Large intestine (tissue), 3 donors: ENCODE data around the gene PPOX. TPM values are rescaled to one million over a fixed set of nuclear protein-coding genes. Genes with fewer than 3 reads are reported as not detected.

Experiments used
- DNase-seq, 2 donors: peaks; one replicate each; pipeline versions ENCODE4 v3.0.0 to v3.0.0-alpha.2; 2013
- H3K27ac ChIP-seq: one replicate; pipeline ENCODE4 v1.5.1; 2013; ENCODE audit warnings: low read length
- H3K27me3 ChIP-seq: 2 replicates; pipeline ENCODE4 v1.6.1; 2013; ENCODE audit warnings: low read length; ENCODE audit not compliant: control insufficient read depth, insufficient read depth
- H3K36me3 ChIP-seq: 2 replicates; pipeline ENCODE4 v1.6.1; 2013; ENCODE audit warnings: low read length; ENCODE audit not compliant: control insufficient read depth, insufficient read depth
- H3K4me1 ChIP-seq: one replicate; pipeline ENCODE4 v1.6.1; 2013; ENCODE audit warnings: low read length; ENCODE audit not compliant: control insufficient read depth, insufficient read depth
- H3K4me3 ChIP-seq: one replicate; pipeline ENCODE4 v1.5.1; 2013; ENCODE audit warnings: low read length
- H3K9me3 ChIP-seq: one replicate; pipeline ENCODE4 v1.6.1; 2013; ENCODE audit warnings: mild to moderate bottlenecking, low read depth, low read length, moderate library complexity; ENCODE audit not compliant: control insufficient read depth
- WGBS: methylation state at CpG from one replicate; pipeline ENCODE4 v1.1.5; 2013; ENCODE audit warnings: low lambda C conversion rate; ENCODE audit not compliant: insufficient coverage; 5-methylcytosine and 5-hydroxymethylcytosine counted together
- polyA plus RNA-seq: library from polyadenylated mRNA; unstranded; fragments of 120-200 nt; gene quantifications from one replicate; pipeline ENCODE4 v1.2.1, GENCODE V29; 2013

The PPOX gene
- polyA plus RNA-seq, 1 donor: 26.2 TPM

GRCh38 chr1:161153682-161154337 lies 12.4 kb upstream of the PPOX start, which contains the start of gene UFC1:
Gene UFC1 (plus strand): TSS chr1:161153978. CDS start chr1:161153998, 20 bp downstream.
- peaks cover 4% of the 10 kb centered on the region for H3K4me1 ChIP-seq
- H3K9me3 ChIP-seq: no peaks in the 10 kb centered on the region
- 0% methylated on average over 6 of the region's 33 CpGs for WGBS
- peak within 1 kb of the TSS; percentile 93 for H3K27ac ChIP-seq
- peak within 1 kb of the TSS; percentile 77 for H3K4me3 ChIP-seq
- DNase-seq: peak; percentile 84 to 95
- peaks cover 18% of the 10 kb centered on the region for H3K36me3 ChIP-seq
- no peaks in the 10 kb centered on the region for H3K27me3 ChIP-seq

DNA sequence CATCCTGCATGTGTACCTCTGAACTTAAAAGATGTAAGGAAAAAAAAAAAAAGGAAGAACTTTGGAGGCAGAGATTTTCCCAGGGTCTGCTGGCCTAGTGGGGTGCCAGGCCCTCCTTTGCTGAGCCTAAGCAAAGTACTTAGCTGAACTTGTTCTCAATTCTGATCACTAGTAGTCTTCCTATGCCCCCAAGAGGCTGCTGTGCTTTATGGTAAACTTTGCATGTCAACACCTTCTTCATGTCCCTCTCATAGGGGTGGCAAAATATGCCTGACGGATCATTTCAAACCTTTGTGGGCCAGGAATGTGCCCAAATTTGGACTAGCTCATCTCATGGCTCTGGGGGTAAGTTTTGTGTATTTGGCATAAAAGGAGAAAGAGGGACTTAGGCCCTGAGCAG lies 8.4 kb upstream of the PPOX start:
- no peak overlapping the region for H3K4me3 ChIP-seq
- H3K27ac ChIP-seq: no peak overlapping the region
- H3K27me3 ChIP-seq: no peaks in the 10 kb centered on the region
- DNase-seq: no peak
- H3K9me3 ChIP-seq: no peaks in the 10 kb centered on the region
- H3K4me1 ChIP-seq: peaks cover 27% of the 10 kb centered on the region
- peaks cover 29% of the 10 kb centered on the region for H3K36me3 ChIP-seq
- no CpG with 5 or more reads among the region's 1 CpG for WGBS

DNA sequence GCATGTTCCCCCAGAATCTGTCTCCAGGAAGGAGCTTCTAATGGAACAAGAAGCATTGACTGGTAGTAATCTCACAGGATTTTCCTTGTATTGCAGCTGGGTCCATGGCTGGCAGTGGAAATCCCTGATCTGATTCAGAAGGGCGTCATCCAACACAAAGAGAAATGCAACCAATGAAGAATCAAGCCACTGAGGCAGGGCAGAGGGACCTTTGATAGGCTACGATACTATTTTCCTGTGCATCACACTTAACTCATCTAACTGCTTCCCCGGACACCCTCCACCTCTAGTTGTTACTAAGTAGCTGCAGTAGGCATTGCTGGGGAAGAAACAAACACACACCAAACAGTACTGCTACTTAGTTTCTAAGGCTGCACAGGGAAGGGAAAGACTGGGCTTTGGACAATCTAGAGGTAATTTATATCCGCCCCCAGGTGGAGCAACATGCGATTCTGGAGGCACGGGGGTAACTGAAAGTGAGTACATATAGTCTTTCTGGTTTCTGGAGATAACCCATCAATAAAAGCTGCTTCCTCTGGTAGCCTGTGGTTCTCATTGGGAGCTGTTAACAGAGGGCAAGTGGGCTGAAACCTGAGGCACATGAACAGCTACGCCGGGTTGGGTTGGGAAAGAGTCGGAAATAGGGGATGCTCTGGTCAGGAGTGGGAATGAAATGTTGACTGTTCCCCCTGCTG lies 7.8 kb upstream of the PPOX start:
- no CpG with 5 or more reads among the region's 9 CpGs for WGBS
- Histone ChIP-seq H3K27me3 (no peaks in the 10 kb centered on the region), H3K27ac (peak overlapping the region; percentile 63), H3K9me3 (no peaks in the 10 kb centered on the region), H3K4me1 (peaks cover 27% of the 10 kb centered on the region), H3K36me3 (peaks cover 33% of the 10 kb centered on the region), H3K4me3 (peak overlapping the region; percentile 90)
- no peak for DNase-seq

GRCh38 chr1:161159087-161159912 lies 6.9 kb upstream of the PPOX start, which contains the start of gene USP21:
Gene USP21 (plus strand): TSS chr1:161159500. CDS start chr1:161160641, 1,141 bp downstream.
- WGBS: no CpG with 5 or more reads among the region's 60 CpGs
- peak within 1 kb of the TSS; percentile 90 for H3K4me3 ChIP-seq
- H3K4me1 ChIP-seq: peaks cover 27% of the 10 kb centered on the region
- no peaks in the 10 kb centered on the region for H3K9me3 ChIP-seq
- H3K27ac ChIP-seq: peak within 1 kb of the TSS; percentile 63
- H3K36me3 ChIP-seq: peaks cover 40% of the 10 kb centered on the region
- peak; percentile 88 to 92 for DNase-seq
- no peaks in the 10 kb centered on the region for H3K27me3 ChIP-seq

DNA sequence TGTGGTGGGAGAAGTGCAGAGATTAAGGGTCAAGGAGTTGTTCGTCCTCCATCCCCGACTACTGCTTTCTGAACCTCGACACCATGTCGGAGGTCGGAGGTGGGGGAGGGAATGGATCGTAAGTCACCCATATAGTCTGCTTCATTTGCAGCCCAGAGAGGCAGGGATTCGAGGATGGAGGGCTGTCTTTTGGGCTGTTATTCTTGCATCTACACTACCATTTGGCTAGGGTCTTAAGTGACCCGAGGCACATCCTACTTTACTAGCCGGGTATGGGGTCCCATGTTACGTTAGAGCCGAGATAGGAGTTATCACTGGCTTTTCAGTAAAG lies 6.3 kb upstream of the PPOX start:
- DNase-seq: no peak
- peak overlapping the region; percentile 53 for H3K27ac ChIP-seq
- no CpG with 5 or more reads among the region's 11 CpGs for WGBS
- peaks cover 27% of the 10 kb centered on the region for H3K4me1 ChIP-seq
- no peaks in the 10 kb centered on the region for H3K27me3 ChIP-seq
- peaks cover 44% of the 10 kb centered on the region for H3K36me3 ChIP-seq
- H3K9me3 ChIP-seq: no peaks in the 10 kb centered on the region
- H3K4me3 ChIP-seq: peak overlapping the region; percentile 90

GRCh38 chr1:161160671-161161145 lies 5.5 kb upstream of the PPOX start:
- Histone ChIP-seq H3K4me1 (peaks cover 34% of the 10 kb centered on the region), H3K9me3 (no peaks in the 10 kb centered on the region), H3K4me3 (no peak overlapping the region), H3K27ac (no peak overlapping the region), H3K27me3 (no peaks in the 10 kb centered on the region), H3K36me3 (peaks cover 46% of the 10 kb centered on the region)
- no CpG with 5 or more reads among the region's 22 CpGs for WGBS
- no peak for DNase-seq

DNA sequence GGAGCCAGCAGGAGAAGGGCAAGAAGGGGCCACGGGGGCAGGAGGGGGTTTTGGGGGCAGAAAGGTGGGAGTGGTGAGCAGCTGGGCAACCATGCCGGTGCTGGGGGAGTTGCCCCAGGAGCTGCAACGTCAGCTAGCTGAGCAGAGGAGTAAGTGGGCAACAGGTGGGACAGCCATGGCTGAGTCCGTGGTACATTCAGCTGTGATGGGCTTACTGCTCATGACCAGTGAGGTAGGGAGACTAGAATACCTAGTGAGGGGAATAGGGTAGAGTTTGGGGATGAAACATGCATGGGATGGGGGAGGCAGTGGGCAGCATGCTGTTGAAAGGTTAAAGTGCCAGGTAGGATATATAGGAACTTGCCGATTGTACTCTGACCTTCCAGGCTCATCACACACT lies 4.6 kb upstream of the PPOX start:
- Histone ChIP-seq H3K27me3 (no peaks in the 10 kb centered on the region), H3K4me1 (peaks cover 34% of the 10 kb centered on the region), H3K27ac (no peak overlapping the region), H3K36me3 (peaks cover 46% of the 10 kb centered on the region), H3K4me3 (no peak overlapping the region), H3K9me3 (no peaks in the 10 kb centered on the region)
- no peak for DNase-seq
- no CpG with 5 or more reads among the region's 5 CpGs for WGBS

GRCh38 chr1:161162052-161162451 lies 4.2 kb upstream of the PPOX start:
- Histone ChIP-seq H3K27ac (peak overlapping the region; percentile 35), H3K4me3 (no peak overlapping the region), H3K27me3 (no peaks in the 10 kb centered on the region), H3K36me3 (peaks cover 42% of the 10 kb centered on the region), H3K9me3 (no peaks in the 10 kb centered on the region), H3K4me1 (peaks cover 36% of the 10 kb centered on the region)
- DNase-seq: peak in 1 of 2 donors; percentile 50
- WGBS: no CpG with 5 or more reads among the region's 7 CpGs

DNA sequence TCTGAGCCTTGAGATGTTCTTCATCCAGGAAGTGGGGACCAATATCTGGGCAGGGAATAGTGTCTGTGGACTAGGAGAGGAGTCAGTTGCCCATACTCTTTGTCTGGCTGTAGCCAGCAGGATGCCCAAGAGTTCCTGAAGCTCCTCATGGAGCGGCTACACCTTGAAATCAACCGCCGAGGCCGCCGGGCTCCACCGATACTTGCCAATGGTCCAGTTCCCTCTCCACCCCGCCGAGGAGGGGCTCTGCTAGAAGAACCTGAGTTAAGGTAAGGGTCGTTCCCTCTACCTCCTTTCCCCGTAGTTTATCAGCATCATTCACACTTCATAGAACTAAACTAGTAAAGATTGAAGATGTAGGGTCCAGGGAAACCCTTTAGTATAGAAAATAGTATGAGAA lies 3.4 kb upstream of the PPOX start:
- H3K4me1 ChIP-seq: peaks cover 39% of the 10 kb centered on the region
- peaks cover 35% of the 10 kb centered on the region for H3K36me3 ChIP-seq
- no CpG with 5 or more reads among the region's 10 CpGs for WGBS
- no peak overlapping the region for H3K27ac ChIP-seq
- no peak overlapping the region for H3K4me3 ChIP-seq
- no peak for DNase-seq
- no peaks in the 10 kb centered on the region for H3K27me3 ChIP-seq
- no peaks in the 10 kb centered on the region for H3K9me3 ChIP-seq

- H3K27me3 ChIP-seq: no peaks in the 10 kb centered on the region
- DNase-seq: no peak
- H3K36me3 ChIP-seq: peaks cover 33% of the 10 kb centered on the region
- H3K9me3 ChIP-seq: no peaks in the 10 kb centered on the region
- no peak overlapping the region for H3K4me3 ChIP-seq
- H3K4me1 ChIP-seq: peaks cover 35% of the 10 kb centered on the region
- WGBS: no CpG with 5 or more reads among the region's 5 CpGs
- no peak overlapping the region for H3K27ac ChIP-seq
Measured at GRCh38 chr1:161163793-161164192, 2.4 kb upstream of the PPOX start.
